Thoracic aorta (tissue), 2 donors: Measurements from ENCODE around the gene PLD2. TPM values are rescaled to one million over a fixed set of nuclear protein-coding genes. Genes with fewer than 3 reads are reported as not detected.

Source experiments
- ATAC-seq: fragments of 150-250 bp; one replicate; pipeline ENCODE4 v1.8.0; 2017; ENCODE audit warnings: low read depth; ENCODE audit not compliant: insufficient number of reproducible peaks, low FRiP score
- DNase-seq: peaks from one replicate; pipeline ENCODE4 v3.0.0-alpha.2; 2020; ENCODE audit warnings: low spot score
- H3K27ac ChIP-seq, 2 donors: fragments of 200-600 bp; sonication (generic); 1 replicate in 1 of 2; 2 replicates in 1 of 2; pipeline ENCODE4 v1.5.1; 2016; ENCODE audit warnings: mild to moderate bottlenecking in 2 of 2, moderate library complexity in 2 of 2
- H3K27me3 ChIP-seq: fragments of 200-600 bp; sonication (generic); replicated peaks from 2 replicates; pipeline ENCODE4 v1.6.0; 2016; ENCODE audit warnings: mild to moderate bottlenecking; ENCODE audit not compliant: insufficient read depth
- H3K36me3 ChIP-seq: fragments of 200-600 bp; sonication (generic); one replicate; pipeline ENCODE4 v1.5.1; 2016
- H3K4me1 ChIP-seq, 2 donors: fragments of 200-600 bp; sonication (generic); 1 replicate in 1 of 2; 2 replicates in 1 of 2; pipeline versions ENCODE4 v1.5.1 to v1.6.0; 2016; ENCODE audit warnings: low read depth in 2 of 2, mild to moderate bottlenecking in 1 of 2; ENCODE audit not compliant: control insufficient read depth in 1 of 2
- H3K4me3 ChIP-seq: fragments of 200-600 bp; sonication (generic); 2 replicates; pipeline ENCODE4 v1.5.1; 2016; ENCODE audit warnings: mild to moderate bottlenecking
- H3K9me3 ChIP-seq: fragments of 200-600 bp; sonication (generic); 2 replicates; pipeline ENCODE4 v1.5.1; 2016
- total RNA-seq, 2 donors: library from RNA; depleted of rRNA; stranded (reverse); fragments of >200 nt; gene quantifications; one replicate each; pipeline versions ENCODE4 v1.1.0 to v1.2.3, GENCODE V29; 2016
- TF ChIP-seq, protein P1 (sequence below): fragments of 200-600 bp; sonication (generic); IDR thresholded peaks from one replicate; pipeline ENCODE4 v1.5.1; 2019; ENCODE audit warnings: antibody characterized with exemption

The PLD2 gene
- total RNA-seq, 2 donors from 2014 or later: 38.3 to 75.3 TPM

- peak overlapping the region in 1 of 2 donors; percentile 34 for H3K27ac ChIP-seq
- H3K27me3 ChIP-seq: no peaks in the 10 kb centered on the region
- H3K4me1 ChIP-seq: peaks cover 10 to 18% of the 10 kb centered on the region in 2 donors
- peak overlapping the region; percentile 94 for H3K4me3 ChIP-seq
- no peaks in the 10 kb centered on the region for H3K9me3 ChIP-seq
- TF ChIP-seq, protein P1, sequence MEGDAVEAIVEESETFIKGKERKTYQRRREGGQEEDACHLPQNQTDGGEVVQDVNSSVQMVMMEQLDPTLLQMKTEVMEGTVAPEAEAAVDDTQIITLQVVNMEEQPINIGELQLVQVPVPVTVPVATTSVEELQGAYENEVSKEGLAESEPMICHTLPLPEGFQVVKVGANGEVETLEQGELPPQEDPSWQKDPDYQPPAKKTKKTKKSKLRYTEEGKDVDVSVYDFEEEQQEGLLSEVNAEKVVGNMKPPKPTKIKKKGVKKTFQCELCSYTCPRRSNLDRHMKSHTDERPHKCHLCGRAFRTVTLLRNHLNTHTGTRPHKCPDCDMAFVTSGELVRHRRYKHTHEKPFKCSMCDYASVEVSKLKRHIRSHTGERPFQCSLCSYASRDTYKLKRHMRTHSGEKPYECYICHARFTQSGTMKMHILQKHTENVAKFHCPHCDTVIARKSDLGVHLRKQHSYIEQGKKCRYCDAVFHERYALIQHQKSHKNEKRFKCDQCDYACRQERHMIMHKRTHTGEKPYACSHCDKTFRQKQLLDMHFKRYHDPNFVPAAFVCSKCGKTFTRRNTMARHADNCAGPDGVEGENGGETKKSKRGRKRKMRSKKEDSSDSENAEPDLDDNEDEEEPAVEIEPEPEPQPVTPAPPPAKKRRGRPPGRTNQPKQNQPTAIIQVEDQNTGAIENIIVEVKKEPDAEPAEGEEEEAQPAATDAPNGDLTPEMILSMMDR: no peak
- no peak for ATAC-seq
- H3K36me3 ChIP-seq: peaks cover 5% of the 10 kb centered on the region
- no peak for DNase-seq
Measured at GRCh38 chr17:4806456-4806776, 536 bp upstream of the PLD2 start.

- no peak for DNase-seq
- TF ChIP-seq, protein P1: no peak
- H3K4me3 ChIP-seq: peak overlapping the region; percentile 94
- H3K36me3 ChIP-seq: peaks cover 5% of the 10 kb centered on the region
- H3K27me3 ChIP-seq: no peaks in the 10 kb centered on the region
- ATAC-seq: no peak
- H3K27ac ChIP-seq: no peak overlapping the region
- H3K9me3 ChIP-seq: no peaks in the 10 kb centered on the region
- H3K4me1 ChIP-seq: peaks cover 10 to 18% of the 10 kb centered on the region in 2 donors
Measured at GRCh38 chr17:4807605-4808377, 839 bp downstream of the PLD2 start.

DNA sequence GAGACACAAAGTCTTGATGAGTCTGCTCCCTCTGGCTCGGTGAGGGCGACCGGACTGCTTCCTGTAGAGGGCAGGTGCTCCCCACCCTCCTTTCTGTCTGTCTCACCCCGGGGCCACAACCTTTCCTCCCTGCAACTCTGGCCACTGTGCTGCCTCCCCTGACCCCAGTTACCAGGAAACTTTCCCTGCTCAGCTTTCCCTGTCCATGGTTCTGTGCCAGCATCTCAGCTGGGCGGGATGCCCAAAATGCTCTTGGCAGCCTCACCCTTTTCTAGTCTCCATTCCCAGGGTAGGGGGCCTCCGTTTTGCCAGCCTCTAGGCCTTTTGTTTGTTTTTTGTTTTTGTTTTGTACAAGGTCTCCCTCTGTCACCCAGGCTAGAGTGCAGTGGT, 1.4 kb downstream of the PLD2 start:
- Histone ChIP-seq H3K36me3 (peaks cover 5% of the 10 kb centered on the region), H3K9me3 (no peaks in the 10 kb centered on the region), H3K27me3 (no peaks in the 10 kb centered on the region), H3K27ac (no peak overlapping the region), H3K4me3 (peak overlapping the region; percentile 94), H3K4me1 (peaks cover 10 to 18% of the 10 kb centered on the region in 2 donors)
- ATAC-seq: no peak
- DNase-seq: no peak
- TF ChIP-seq, protein P1: no peak

- TF ChIP-seq, protein P1: no peak
- no peaks in the 10 kb centered on the region for H3K27me3 ChIP-seq
- DNase-seq (no peak), ATAC-seq (no peak)
- peaks cover 8% of the 10 kb centered on the region for H3K36me3 ChIP-seq
- H3K4me3 ChIP-seq: no peak overlapping the region
- H3K27ac ChIP-seq: no peak overlapping the region
- H3K9me3 ChIP-seq: no peaks in the 10 kb centered on the region
- peaks cover 10 to 18% of the 10 kb centered on the region in 2 donors for H3K4me1 ChIP-seq
Measured at GRCh38 chr17:4810696-4811290, 3.8 kb downstream of the PLD2 start.

DNA sequence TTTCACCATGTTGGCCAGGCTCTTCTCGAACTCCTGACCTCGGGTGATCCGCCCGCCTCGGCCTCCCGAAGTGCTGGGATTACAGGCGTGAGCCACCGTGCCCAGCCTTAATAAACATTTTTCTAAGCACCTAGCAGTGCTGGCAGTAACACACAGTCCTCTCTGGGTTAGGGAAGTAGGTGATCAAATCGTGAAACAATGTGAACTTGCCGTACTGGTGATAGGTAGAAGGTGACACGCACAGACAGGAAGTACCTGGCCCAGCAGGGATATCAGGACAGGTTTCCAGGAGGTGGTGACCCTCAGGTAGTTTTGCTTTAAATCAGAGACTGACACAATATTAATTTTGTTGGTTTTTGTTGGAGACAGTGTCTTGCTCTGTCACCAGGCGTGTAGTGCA, 4.5 kb downstream of the PLD2 start:
- TF ChIP-seq, protein P1: no peak
- H3K9me3 ChIP-seq: no peaks in the 10 kb centered on the region
- H3K4me3 ChIP-seq: no peak overlapping the region
- no peaks in the 10 kb centered on the region for H3K27me3 ChIP-seq
- peaks cover 13% of the 10 kb centered on the region for H3K36me3 ChIP-seq
- H3K4me1 ChIP-seq: peaks cover 10 to 13% of the 10 kb centered on the region in 2 donors
- DNase-seq: no peak
- H3K27ac ChIP-seq: no peak overlapping the region
- no peak for ATAC-seq
